ENCODE measurements around the gene SLX9. TPM values are rescaled to one million over a fixed set of nuclear protein-coding genes. Genes with fewer than 3 reads are reported as not detected.
"Not testable (repeated sequence)": the region's sequence is repeated elsewhere in the genome, so short reads cannot be mapped to it uniquely, and the experiment has no call there.

Gene SLX9
- total RNA-seq, 1 donor from 2014 or later = 10.0 TPM

GRCh38 chr21:44960141-44961092, 20.6 kb downstream of the SLX9 start:
- no peak for DNase-seq

DNA sequence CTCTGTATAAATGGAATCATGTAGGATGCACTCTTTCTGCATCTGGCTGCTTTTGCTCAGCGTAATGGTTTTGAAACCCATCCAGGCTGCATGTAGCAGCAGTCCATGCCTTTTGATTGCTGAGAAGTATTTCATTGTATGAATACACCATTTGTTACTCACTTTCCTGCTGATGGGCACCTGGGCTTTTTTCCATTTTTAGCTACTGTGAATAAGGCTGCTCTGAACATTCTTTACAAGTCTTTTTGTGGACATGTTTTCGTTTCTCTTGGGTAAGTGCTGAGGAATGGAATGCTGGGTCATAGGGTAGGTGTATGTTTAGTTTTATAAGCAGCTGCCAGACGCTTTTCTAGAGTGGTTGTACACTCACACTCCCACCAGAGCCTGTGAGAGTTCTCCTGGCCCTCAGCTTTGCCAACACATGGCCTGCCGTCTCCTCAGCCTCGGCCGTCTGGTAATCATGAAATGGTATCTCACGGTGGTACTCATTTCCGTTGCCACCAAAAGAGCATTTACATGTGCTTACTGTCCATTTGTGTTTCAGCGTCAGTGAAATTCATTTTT, 22.7 kb downstream of the SLX9 start:
- DNase-seq = no peak

DNA sequence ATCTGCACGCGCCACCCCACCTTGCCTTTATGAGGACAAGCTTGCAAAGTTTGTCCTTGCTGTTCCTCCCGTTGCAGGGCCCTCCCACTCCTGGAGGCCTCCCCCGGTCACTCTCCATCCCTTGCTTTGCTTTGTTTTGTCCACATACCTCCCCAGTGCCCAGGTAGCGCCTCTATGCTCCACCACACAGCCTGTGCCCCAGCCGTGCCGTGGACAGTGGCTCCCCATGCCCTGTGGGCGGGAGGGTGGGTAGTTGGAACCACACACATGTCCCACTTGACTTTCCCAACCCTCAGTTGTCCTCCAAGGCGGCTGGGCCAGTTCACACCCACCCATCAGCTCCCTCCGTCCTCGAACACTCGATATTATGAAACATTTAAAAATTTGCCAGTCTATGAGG, 24.6 kb downstream of the SLX9 start:
- DNase-seq = no peak

GRCh38 chr21:44965251-44966022, 25.6 kb downstream of the SLX9 start:
- no peak for DNase-seq

- no peak for DNase-seq
Observed at GRCh38 chr21:44966135-44967081, 26.6 kb downstream of the SLX9 start.

GRCh38 chr21:44967082-44968047, 27.5 kb downstream of the SLX9 start:
- no peak for DNase-seq

DNA sequence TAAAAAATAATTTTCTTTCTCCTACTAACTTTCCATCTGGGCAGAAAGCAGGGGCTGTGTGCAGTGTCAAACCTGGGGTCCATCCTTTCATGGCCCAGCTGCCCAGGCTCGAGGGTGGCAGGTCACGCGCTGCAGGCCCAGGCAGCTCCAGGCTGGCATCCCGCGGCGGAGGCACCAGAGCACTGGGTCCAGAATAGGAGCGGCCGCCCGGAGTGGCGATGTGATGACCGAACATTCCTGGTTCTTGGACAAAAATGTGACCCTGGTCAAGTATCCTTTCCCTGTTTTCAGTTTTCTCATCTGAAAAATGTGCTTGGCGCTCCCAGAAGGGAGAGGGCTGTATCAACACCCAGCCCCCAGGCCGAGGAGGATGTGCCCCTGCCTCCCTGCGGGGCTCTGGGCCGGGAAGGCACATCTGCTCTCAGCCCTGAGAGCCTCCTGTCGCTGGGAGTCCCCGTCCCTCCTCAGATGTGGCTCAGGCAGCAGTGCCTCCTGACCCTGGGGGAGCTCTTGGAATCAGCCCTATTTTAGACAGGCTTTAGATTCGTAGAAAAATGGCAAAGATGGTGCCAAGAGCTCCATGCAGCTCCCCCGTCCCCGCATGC, 29.3 kb downstream of the SLX9 start:
- no peak for DNase-seq

- no peak for DNase-seq
Observed at GRCh38 chr21:44969931-44970755, 30.3 kb downstream of the SLX9 start.

GRCh38 chr21:44970766-44971671, 31.2 kb downstream of the SLX9 start:
- no peak for DNase-seq

DNA sequence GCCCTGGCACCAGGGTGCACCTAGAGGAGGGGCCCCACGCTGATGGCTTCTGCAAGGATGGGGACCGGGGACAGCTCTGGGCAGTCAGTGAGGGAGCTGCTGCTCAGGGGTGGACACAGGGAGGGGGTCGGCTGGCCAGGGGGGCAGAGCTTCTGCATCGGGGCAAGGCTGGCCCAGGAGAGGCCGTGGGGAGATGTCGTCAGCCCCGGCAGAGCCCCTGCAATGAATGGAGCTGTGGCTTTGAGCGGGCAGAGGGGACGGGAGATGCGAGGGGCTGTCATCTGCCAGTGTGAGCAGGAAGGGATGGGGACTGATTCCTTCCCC, 31.8 kb downstream of the SLX9 start:
- no peak for DNase-seq

DNA sequence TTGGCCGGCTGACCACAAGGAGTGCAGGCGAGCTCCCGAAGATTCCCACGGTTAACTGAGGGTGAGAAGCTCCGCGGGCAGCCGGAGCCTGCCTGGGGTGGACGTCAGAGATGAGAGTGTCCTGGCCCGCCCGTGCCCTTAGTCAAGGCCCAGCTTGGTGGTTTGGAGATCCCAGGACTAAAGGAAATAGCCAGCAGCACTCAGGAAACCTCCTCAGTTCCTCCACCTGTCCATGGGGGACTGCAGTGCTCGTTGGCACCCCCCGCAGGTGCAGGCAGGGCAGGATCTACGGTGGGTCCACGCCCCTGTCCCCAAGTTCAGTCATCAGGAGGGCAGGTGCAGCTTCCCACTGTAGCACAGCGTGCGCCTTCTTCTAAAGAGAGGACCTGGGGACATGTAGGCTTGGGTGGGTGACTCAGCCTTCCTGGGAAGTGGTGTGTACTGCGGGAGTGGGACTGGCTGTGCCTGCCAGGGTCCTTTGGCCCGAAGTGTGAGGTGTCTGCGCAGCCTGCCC, 32.5 kb downstream of the SLX9 start:
- no peak for DNase-seq

DNA sequence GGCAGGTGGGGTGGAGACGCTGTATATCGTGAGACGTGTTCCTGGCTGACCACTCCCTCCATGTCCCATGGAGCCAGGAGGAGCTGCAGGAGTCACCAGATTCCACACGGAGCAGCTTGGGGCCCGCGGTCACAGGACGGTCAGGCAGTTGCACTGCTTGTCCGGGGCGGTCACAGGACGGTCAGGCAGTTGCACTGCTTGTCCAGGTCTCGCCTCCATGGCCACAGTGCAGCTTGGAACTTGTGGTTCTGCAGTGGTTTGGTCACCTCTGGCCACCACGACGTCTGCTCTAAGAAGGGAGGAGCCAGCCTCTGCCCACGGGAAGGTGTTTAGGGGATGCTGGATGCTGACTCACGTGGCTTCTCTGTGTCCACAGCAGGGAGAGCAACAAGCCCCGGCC, 33.0 kb downstream of the SLX9 start:
- DNase-seq = no peak

- no peak for DNase-seq
Observed at GRCh38 chr21:44973598-44973997, 33.8 kb downstream of the SLX9 start.

GRCh38 chr21:44974676-44975075, 34.8 kb downstream of the SLX9 start:
- no peak for DNase-seq

DNA sequence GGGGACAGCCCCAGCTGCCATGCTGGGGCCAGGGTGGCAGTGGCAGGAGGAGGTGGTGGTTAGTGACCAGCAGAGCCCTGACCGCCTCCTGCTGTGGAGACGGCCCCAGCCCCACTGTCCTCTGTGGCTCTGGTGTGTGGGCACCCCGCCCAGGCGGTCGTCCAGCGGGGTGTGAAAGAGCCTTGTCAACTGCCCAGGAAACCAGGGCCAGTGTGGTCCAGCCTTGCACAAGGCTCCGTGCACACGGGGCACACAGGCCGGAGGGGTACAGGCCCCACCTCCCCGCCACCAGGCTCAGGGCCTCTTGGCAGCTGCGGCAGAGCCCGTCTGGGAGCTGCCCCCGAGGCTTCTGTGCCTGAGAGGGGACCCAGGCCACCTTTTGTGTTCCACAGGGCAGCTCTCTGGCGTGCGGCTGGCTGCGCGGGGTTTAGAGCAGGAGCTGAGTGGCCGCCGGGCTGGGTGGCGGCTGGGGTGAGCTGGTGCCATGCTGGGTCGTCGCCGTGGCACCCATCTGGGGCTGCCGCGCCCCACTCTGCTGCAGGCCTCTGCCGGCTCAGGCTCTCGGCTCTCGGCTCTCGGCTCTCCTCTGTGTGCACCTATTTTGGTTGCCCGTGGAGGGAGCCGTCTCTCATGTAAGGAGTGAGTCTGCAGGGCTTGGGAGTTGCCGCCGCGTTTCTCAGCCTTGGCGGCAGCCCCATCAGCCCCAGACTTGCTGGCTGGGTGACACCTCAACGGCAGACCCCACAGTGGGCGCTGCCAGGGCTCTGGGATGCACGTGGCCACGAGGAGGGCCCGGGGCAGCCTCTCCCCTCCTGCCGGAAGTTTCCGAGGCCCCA, 36.1 kb downstream of the SLX9 start:
- DNase-seq = no peak

GRCh38 chr21:44976556-44977393, 36.9 kb downstream of the SLX9 start:
- not testable (repeated sequence) for DNase-seq

Measured in skin of body (tissue), 2 donors.